SK-N-SH (cell line): Measurements from ENCODE around the gene SLC10A7.

Experiments
- CTCF ChIP-seq: fragments of 200-600 bp; sonication (generic); IDR thresholded peaks from 2 replicates; pipeline ENCODE4 v1.6.1; 2017; ENCODE audit warnings: antibody characterized with exemption, mild to moderate bottlenecking, moderate library complexity
- MAX ChIP-seq: IDR thresholded peaks from 2 replicates; pipeline ENCODE4 v1.4.0; 2012; ENCODE audit warnings: low read depth
- MXI1 ChIP-seq: IDR thresholded peaks from 2 replicates; pipeline ENCODE4 v1.6.1; 2012; ENCODE audit warnings: mild to moderate bottlenecking, low read depth, low read length, improper control_type of control experiment

- no peak for TF ChIP-seq MAX
- TF ChIP-seq CTCF: no peak
- no peak for TF ChIP-seq MXI1
Measured at GRCh38 chr4:146335763-146336409, 185.9 kb downstream of the SLC10A7 start.
